Stimulated activated CD4-positive, alpha-beta T cell treated with anti-CD3 and anti-CD28 coated beads, Interleukin-4, amount 100 ng/mL, for 24 hours (primary cell): ENCODE data around the gene MXRA8.

Experiments used
- DNase-seq: peaks from one replicate; pipeline ENCODE4 v3.0.0-alpha.2; 2020

Gene MXRA8

GRCh38 chr1:1306070-1306660 is 52.2 kb downstream of the MXRA8 start:
- no peak for DNase-seq

GRCh38 chr1:1305300-1306069 is 52.9 kb downstream of the MXRA8 start:
- DNase-seq = peak; percentile 65

DNA sequence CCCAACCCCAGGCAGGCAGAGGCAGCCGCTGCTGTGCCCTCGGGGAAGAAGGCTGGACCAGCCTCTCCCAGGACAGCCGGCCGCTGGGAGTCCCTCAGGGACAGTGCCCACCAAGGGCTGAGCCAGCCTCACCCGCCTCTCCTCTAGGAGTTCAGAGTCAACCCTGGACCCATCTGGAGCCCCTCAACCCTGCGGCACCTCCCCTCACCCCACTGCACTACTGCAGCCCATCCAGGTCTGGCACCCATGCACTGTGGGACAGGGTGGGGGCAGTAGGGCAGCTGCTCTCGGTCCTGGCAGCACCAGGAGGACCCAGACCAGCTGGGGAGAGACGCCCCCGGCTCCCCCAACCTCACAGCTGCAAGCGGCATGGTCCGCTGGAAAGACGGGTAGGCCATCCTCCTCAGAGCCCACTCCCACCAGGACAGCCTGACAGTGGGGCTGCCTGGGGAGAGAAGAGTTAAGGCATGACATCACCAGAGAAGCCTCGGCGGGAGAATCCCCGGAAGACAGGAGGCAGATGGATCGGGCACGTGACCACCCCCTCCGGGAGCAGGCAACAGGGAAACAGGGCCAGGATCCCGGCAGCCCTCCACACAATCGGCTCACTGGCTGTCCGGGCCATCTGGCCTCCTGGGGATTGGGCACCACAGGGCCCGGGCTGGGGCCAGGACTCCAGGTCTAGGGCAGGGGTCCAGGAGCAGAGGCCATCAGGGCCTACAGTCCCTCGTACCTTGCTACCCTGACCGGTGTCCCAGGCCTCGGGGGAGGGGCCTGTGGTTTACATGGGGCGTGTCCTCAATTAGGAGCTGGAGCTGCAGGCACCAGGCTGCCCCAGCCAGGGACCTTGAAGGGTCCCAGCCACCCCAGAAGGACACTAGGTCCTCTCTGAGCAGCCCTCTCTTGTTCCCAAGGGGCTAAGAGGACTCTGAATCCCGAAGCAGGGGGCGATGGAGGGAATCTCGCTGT is 53.7 kb downstream of the MXRA8 start:
- no peak for DNase-seq

DNA sequence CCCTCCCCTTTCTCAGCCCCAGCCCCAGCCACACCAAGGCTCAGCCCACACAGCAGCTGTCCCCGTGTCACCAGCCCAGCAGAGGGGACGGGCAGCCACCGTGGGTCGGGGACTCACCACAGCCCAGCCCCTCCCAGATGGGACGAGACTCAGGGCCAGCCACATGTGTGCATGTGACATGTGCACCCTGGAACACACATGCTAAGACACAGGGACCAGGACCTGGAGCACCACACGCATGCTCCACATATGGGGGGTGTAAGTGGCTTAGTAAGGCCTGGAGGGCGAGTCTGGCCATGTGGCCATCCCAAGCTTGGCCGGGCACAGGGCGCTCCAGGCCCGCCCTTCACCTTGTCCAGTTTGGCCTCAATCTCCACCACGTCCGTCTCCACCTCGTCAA is 54.6 kb downstream of the MXRA8 start:
- no peak for DNase-seq

GRCh38 chr1:1302951-1303509 is 55.3 kb downstream of the MXRA8 start:
- no peak for DNase-seq
